HepG2 (cell line): ENCODE data around the gene SYNJ2.

ENCODE experiments used
- CTCF ChIP-seq: sonication (generic); formaldehyde crosslinking; IDR thresholded peaks from 2 replicates; pipeline ENCODE4 v1.5.0; 2020; ENCODE audit warnings: mild to moderate bottlenecking, missing genetic modification reagents, moderate library complexity
- NR1H2 ChIP-seq: sonication (generic); formaldehyde crosslinking; IDR thresholded peaks from 2 replicates; pipeline ENCODE4 v1.8.1; 2022; ENCODE audit warnings: low read depth, missing genetic modification reagents, borderline replicate concordance
- TRIM24 ChIP-seq: sonication (generic); formaldehyde crosslinking; IDR thresholded peaks from 2 replicates; pipeline ENCODE4 v1.8.0; 2022; ENCODE audit warnings: mild to moderate bottlenecking, missing genetic modification reagents
- ZNF3 ChIP-seq: IDR thresholded peaks from 2 replicates; pipeline ENCODE4 v1.7.0; 2017; ENCODE audit warnings: inconsistent platforms
- TF ChIP-seq, protein P1 (sequence below): sonication (generic); formaldehyde crosslinking; IDR thresholded peaks from 2 replicates; pipeline ENCODE4 v1.4.0; 2020; ENCODE audit warnings: missing genetic modification reagents; ENCODE audit errors: not compliant biosample characterization
- TF ChIP-seq, protein P2 (sequence below): IDR thresholded peaks from 2 replicates; pipeline ENCODE4 v1.6.1; 2016; ENCODE audit warnings: missing compliant biosample characterization, missing genetic modification reagents, borderline replicate concordance

GRCh38 chr6:158124288-158124687 lies 142.6 kb downstream of the SYNJ2 start:
- no peak for TF ChIP-seq CTCF (CRISPR knock-in tag)
- TF ChIP-seq, protein P1, sequence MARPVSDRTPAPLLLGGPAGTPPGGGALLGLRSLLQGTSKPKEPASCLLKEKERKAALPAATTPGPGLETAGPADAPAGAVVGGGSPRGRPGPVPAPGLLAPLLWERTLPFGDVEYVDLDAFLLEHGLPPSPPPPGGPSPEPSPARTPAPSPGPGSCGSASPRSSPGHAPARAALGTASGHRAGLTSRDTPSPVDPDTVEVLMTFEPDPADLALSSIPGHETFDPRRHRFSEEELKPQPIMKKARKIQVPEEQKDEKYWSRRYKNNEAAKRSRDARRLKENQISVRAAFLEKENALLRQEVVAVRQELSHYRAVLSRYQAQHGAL (CRISPR knock-in tag) = no peak
- TF ChIP-seq, protein P2, sequence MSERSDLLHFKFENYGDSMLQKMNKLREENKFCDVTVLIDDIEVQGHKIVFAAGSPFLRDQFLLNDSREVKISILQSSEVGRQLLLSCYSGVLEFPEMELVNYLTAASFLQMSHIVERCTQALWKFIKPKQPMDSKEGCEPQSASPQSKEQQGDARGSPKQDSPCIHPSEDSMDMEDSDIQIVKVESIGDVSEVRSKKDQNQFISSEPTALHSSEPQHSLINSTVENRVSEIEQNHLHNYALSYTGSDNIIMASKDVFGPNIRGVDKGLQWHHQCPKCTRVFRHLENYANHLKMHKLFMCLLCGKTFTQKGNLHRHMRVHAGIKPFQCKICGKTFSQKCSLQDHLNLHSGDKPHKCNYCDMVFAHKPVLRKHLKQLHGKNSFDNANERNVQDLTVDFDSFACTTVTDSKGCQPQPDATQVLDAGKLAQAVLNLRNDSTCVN (CRISPR knock-in tag) = no peak
- TF ChIP-seq ZNF3 = no peak
- no peak for TF ChIP-seq TRIM24 (CRISPR knock-in tag)
- TF ChIP-seq NR1H2 (CRISPR knock-in tag) = no peak
